K562 (cell line): ENCODE measurements around the gene NPTXR. TPM values are rescaled to one million over a fixed set of nuclear protein-coding genes. Genes with fewer than 3 reads are reported as not detected.

Source experiments
- BACH1 ChIP-seq: fragments of 200-800 bp; sonication (Bioruptor generic); IDR thresholded peaks from 2 replicates; pipeline ENCODE4 v1.6.1; 2016; ENCODE audit warnings: missing genetic modification characterization, missing compliant biosample characterization
- CSDE1 ChIP-seq, 2 experiments: fragments of 450-650 bp; IDR thresholded peaks; 2 replicates each; pipeline ENCODE4 v1.6.1; 2016; ENCODE audit warnings: mild to moderate bottlenecking in 1 of 2
- ELK1 ChIP-seq: sonication (generic); formaldehyde crosslinking; IDR thresholded peaks from 2 replicates; pipeline ENCODE4 v1.8.1; 2022; ENCODE audit warnings: missing genetic modification reagents
- FOXP1 ChIP-seq: sonication (generic); formaldehyde crosslinking; IDR thresholded peaks from 2 replicates; pipeline ENCODE4 v1.8.0; 2022; ENCODE audit warnings: mild to moderate bottlenecking, missing genetic modification reagents
- GTF2A2 ChIP-seq: IDR thresholded peaks from 2 replicates; pipeline ENCODE4 v1.6.1; 2016; ENCODE audit warnings: mild to moderate bottlenecking, missing genetic modification characterization, missing compliant biosample characterization
- GTF3C2 ChIP-seq: IDR thresholded peaks from 3 replicates; pipeline ENCODE4 v1.6.1; 2011; ENCODE audit warnings: borderline replicate concordance, mild to moderate bottlenecking, moderate library complexity; ENCODE audit not compliant: insufficient read length; ENCODE audit errors: extremely low read depth
- MAZ ChIP-seq, 2 experiments: fragments of 450-650 bp in 1 of 2; sonication (generic) in 1 of 2; formaldehyde crosslinking; IDR thresholded peaks in 1 of 2; conservative IDR thresholded peaks in 1 of 2; 2 replicates each; pipeline versions ENCODE4 v1.4.0 to v1.5.0; 2020; ENCODE audit warnings: mild to moderate bottlenecking in 1 of 2, missing genetic modification reagents in 1 of 2
- MYNN ChIP-seq, 2 experiments: sonication (generic); formaldehyde crosslinking in 1 of 2; IDR thresholded peaks; 2 replicates each; pipeline versions ENCODE4 v1.5.0 to v1.6.1; 2016 to 2020; ENCODE audit warnings: antibody characterized with exemption in 1 of 2, missing genetic modification reagents in 1 of 2
- NCOA1 ChIP-seq: fragments of 450-650 bp; IDR thresholded peaks from 2 replicates; pipeline ENCODE4 v1.6.1; 2016; ENCODE audit warnings: low read depth
- RBM15 ChIP-seq: fragments of 200-400 bp; formaldehyde crosslinking; IDR thresholded peaks from 2 replicates; pipeline ENCODE4 v1.6.1; 2018; ENCODE audit warnings: mild to moderate bottlenecking, low read length, moderate library complexity; ENCODE audit not compliant: insufficient read depth
- SMAD4 ChIP-seq: fragments of 250-450 bp; sonication (Bioruptor Pico); conservative IDR thresholded peaks from 2 replicates; pipeline ENCODE4 v1.8.0; 2021; ENCODE audit warnings: inconsistent platforms, mild to moderate bottlenecking, moderate library complexity
- SMARCE1 ChIP-seq: fragments of 450-650 bp; IDR thresholded peaks from 2 replicates; pipeline ENCODE4 v1.7.1; 2016; ENCODE audit warnings: mild to moderate bottlenecking
- TAF15 ChIP-seq: fragments of 200-400 bp; formaldehyde crosslinking; IDR thresholded peaks from 2 replicates; pipeline ENCODE4 v1.6.1; 2017; ENCODE audit warnings: mild to moderate bottlenecking, low read depth, low read length, moderate library complexity
- TCF7L2 ChIP-seq: fragments of 150-350 bp; IDR thresholded peaks from 2 replicates; pipeline ENCODE4 v1.6.1; 2016; ENCODE audit warnings: low read depth, mild to moderate bottlenecking, low read length, moderate library complexity
- ZFP36 ChIP-seq: fragments of 150-350 bp; IDR thresholded peaks from 2 replicates; pipeline ENCODE4 v1.6.1; 2018; ENCODE audit warnings: low read length, low read depth; ENCODE audit not compliant: partially characterized antibody
- ZKSCAN8 ChIP-seq: fragments of 200-800 bp; sonication (Bioruptor generic); IDR thresholded peaks from 2 replicates; pipeline ENCODE4 v1.6.1; 2016; ENCODE audit warnings: missing genetic modification characterization, missing compliant biosample characterization
- ZNF165 ChIP-seq: fragments of 250-450 bp; sonication (Bioruptor Pico); IDR thresholded peaks from 2 replicates; pipeline ENCODE4 v1.4.0; 2020; ENCODE audit warnings: borderline replicate concordance
- ZNF23 ChIP-seq: fragments of 250-450 bp; sonication (Bioruptor Pico); IDR thresholded peaks from 2 replicates; pipeline ENCODE4 v1.4.0; 2020; ENCODE audit warnings: mild to moderate bottlenecking
- ZNF232 ChIP-seq: sonication (generic); formaldehyde crosslinking; IDR thresholded peaks from 2 replicates; pipeline ENCODE4 v1.8.0; 2022; ENCODE audit warnings: mild to moderate bottlenecking, missing genetic modification reagents
- ZNF766 ChIP-seq: fragments of 200-800 bp; sonication (Bioruptor generic); conservative IDR thresholded peaks from 2 replicates; pipeline ENCODE4 v1.6.1; 2016; ENCODE audit warnings: missing genetic modification characterization, missing compliant biosample characterization
- polyA plus RNA-seq, 8 experiments: library from polyadenylated mRNA; depleted of rRNA in 4 of 8; stranded (reverse) in 5 of 8; unstranded in 3 of 8; fragments of >200 nt; fragmentation: Nextera tagmentation in 2 of 8; fragmentation: Illumina TruSeq in 1 of 8; extraction: Ambion mirVana in 2 of 8; extraction: Trizol in 1 of 8; gene quantifications; 2 replicates each; pipeline versions ENCODE4 v1.2.1 to v1.2.3, GENCODE V29; 2011 to 2014; ENCODE audit warnings: inconsistent platforms in 1 of 8, missing spikeins in 1 of 8
- total RNA-seq, 7 experiments: library from RNA; depleted of rRNA in 6 of 7; stranded (reverse); fragments of >200 nt in 6 of 7; fragmentation: Illumina TruSeq in 2 of 7; extraction: Trizol in 2 of 7; gene quantifications; 2 replicates each; pipeline versions ENCODE4 v1.2.1 to v1.2.3, GENCODE V29; 2011 to 2021; ENCODE audit warnings: low replicate concordance in 1 of 7
- TF ChIP-seq, protein P1 (sequence below): fragments of 250-450 bp; sonication (Bioruptor Pico); IDR thresholded peaks from 2 replicates; pipeline ENCODE4 v1.8.0; 2021; ENCODE audit warnings: moderate library complexity, mild to moderate bottlenecking, inconsistent platforms
- TF ChIP-seq, protein P2 (sequence below): IDR thresholded peaks from 3 replicates; pipeline ENCODE4 v1.6.1; 2011; ENCODE audit warnings: borderline replicate concordance, mild to moderate bottlenecking; ENCODE audit not compliant: insufficient read length, insufficient read depth
- TF ChIP-seq, protein P3 (sequence below): fragments of 450-650 bp; IDR thresholded peaks from 2 replicates; pipeline ENCODE4 v1.6.1; 2017; ENCODE audit warnings: mild to moderate bottlenecking, moderate library complexity

The NPTXR gene
- total and polyA plus RNA-seq, 9 of the 15 experiments (the other 6 are each of a cell fraction or from before 2014, with no cell fraction given), result 0.01 to 3.1 (median 1.1) TPM

GRCh38 chr22:38843657-38844314 lies at the start of gene NPTXR (continued):
- no peak for TF ChIP-seq RBM15
- no peak for TF ChIP-seq MAZ (CRISPR knock-in tag; conservative IDR thresholded peaks at IDR 0.05 in 1 of 2, IDR thresholded peaks at IDR 0.05 in 1 of 2)
- no peak for TF ChIP-seq TCF7L2
- no peak for TF ChIP-seq BACH1 (tag)
- TF ChIP-seq ZKSCAN8 (CRISPR knock-in tag), result no peak
- TF ChIP-seq, protein P1, sequence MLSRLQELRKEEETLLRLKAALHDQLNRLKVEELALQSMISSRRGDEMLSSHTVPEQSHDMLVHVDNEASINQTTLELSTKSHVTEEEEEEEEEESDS, result no peak
- TF ChIP-seq ZFP36, result no peak
- TF ChIP-seq, protein P2, sequence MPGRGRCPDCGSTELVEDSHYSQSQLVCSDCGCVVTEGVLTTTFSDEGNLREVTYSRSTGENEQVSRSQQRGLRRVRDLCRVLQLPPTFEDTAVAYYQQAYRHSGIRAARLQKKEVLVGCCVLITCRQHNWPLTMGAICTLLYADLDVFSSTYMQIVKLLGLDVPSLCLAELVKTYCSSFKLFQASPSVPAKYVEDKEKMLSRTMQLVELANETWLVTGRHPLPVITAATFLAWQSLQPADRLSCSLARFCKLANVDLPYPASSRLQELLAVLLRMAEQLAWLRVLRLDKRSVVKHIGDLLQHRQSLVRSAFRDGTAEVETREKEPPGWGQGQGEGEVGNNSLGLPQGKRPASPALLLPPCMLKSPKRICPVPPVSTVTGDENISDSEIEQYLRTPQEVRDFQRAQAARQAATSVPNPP, result no peak
- no peak for TF ChIP-seq ELK1 (CRISPR knock-in tag)
- TF ChIP-seq GTF3C2, result no peak
- TF ChIP-seq ZNF23 (CRISPR knock-in tag), result no peak
- no peak for TF ChIP-seq GTF2A2 (tag)
- no peak for TF ChIP-seq FOXP1 (CRISPR knock-in tag)
- no peak for TF ChIP-seq NCOA1
- no peak for TF ChIP-seq ZNF232 (CRISPR knock-in tag)
- TF ChIP-seq ZNF165 (CRISPR knock-in tag), result no peak
- TF ChIP-seq SMARCE1, result no peak
- no peak for TF ChIP-seq MYNN (IDR thresholded peaks at IDR 0.05)
- no peak for TF ChIP-seq MYNN (CRISPR knock-in tag; IDR thresholded peaks at IDR 0.05)
- no peak for TF ChIP-seq ZNF766 (CRISPR knock-in tag)
- peak; percentile 67 for TF ChIP-seq SMAD4 (CRISPR knock-in tag)
- TF ChIP-seq, protein P3, sequence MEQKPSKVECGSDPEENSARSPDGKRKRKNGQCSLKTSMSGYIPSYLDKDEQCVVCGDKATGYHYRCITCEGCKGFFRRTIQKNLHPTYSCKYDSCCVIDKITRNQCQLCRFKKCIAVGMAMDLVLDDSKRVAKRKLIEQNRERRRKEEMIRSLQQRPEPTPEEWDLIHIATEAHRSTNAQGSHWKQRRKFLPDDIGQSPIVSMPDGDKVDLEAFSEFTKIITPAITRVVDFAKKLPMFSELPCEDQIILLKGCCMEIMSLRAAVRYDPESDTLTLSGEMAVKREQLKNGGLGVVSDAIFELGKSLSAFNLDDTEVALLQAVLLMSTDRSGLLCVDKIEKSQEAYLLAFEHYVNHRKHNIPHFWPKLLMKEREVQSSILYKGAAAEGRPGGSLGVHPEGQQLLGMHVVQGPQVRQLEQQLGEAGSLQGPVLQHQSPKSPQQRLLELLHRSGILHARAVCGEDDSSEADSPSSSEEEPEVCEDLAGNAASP, result no peak
- no peak for TF ChIP-seq TAF15
- no peak for TF ChIP-seq CSDE1 (IDR thresholded peaks at IDR 0.05)
